Activated CD4-positive, alpha-beta T cell treated with anti-CD3 and anti-CD28 coated beads, Interleukin-2, amount 50 U/mL, for 16 hours (primary cell): Measurements from ENCODE around the gene HMGN4.
A peak's percentile ranks its signal among the peaks of the same experiment; 100 is the strongest.

ENCODE experiments used
- DNase-seq: peaks from one replicate; pipeline ENCODE4 v3.0.0-alpha.2; 2020

The HMGN4 gene

GRCh38 chr6:26588965-26589364, 50.8 kb downstream of the HMGN4 start:
- no peak for DNase-seq

GRCh38 chr6:26592649-26593048, 54.5 kb downstream of the HMGN4 start:
- DNase-seq, result no peak

- DNase-seq, result no peak
Observed at GRCh38 chr6:26593278-26594130, 55.3 kb downstream of the HMGN4 start.

GRCh38 chr6:26594131-26594498, 55.9 kb downstream of the HMGN4 start:
- DNase-seq, result no peak

- peak; percentile 89 for DNase-seq
Observed at GRCh38 chr6:26594730-26595632, 56.8 kb downstream of the HMGN4 start.

GRCh38 chr6:26595669-26596269, 57.6 kb downstream of the HMGN4 start:
- DNase-seq, result peak; percentile 91
